GM21367 (cell line): ENCODE measurements around the gene PXDC1.
"Not testable (repeated sequence)": the region's sequence is repeated elsewhere in the genome, so short reads cannot be mapped to it uniquely, and the experiment has no call there.

ENCODE experiments used
- ATAC-seq: cut with Tn5 transposase; IDR thresholded peaks from one replicate; pipeline ENCODE4 v1.9.1; 2021; ENCODE audit not compliant: unreplicated experiment

The PXDC1 gene

GRCh38 chr6:3782876-3783832, 31.6 kb upstream of the PXDC1 start:
- ATAC-seq, result no peak

GRCh38 chr6:3781504-3781903, 30.0 kb upstream of the PXDC1 start:
- ATAC-seq, result no peak

- ATAC-seq, result no peak
These were observed 28.0 kb upstream of the PXDC1 start for GRCh38 chr6:3779574-3779849.

DNA sequence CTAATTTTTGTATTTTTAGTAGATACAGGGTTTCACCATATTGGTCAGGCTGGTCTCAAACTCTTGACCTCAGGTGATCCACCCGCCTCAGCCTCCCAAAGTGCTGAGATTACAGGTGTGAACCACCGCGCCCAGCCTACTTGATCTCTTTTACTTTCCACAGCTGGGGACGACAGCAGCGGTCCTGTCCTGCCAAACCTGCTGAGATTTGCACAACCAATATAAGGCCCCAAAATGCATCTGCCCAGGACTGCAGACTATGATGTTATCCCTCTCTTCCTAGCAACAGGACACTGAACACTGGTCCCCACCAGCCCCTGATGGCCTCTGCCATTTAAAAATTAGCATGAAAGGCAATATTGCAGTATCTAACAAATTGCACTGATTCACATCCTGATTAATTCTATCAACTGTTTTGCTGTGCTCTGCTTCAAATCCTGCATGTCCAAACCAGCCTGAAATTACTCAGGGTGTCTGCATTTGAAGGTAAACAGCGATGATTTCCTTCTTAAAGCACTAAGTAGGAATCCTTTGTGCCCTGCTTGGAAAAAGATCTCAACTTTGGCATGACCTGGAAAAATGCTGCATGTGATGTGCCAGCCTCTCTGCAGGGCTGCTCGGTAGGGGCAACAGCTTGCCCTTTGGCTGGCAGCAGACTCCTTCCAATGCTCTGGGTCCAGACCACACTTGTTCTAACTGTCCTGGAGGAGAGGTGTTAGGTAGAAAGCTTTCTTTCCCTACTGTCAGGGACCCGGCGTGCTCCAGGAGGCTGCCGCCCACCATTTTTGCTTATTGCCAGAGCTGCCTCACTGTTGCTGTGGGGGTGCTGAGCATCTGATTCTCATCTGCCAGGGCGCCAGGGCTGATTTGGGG, 27.4 kb upstream of the PXDC1 start:
- ATAC-seq, result no peak

- ATAC-seq, result no peak
These were observed 26.4 kb upstream of the PXDC1 start for GRCh38 chr6:3777730-3778461.

DNA sequence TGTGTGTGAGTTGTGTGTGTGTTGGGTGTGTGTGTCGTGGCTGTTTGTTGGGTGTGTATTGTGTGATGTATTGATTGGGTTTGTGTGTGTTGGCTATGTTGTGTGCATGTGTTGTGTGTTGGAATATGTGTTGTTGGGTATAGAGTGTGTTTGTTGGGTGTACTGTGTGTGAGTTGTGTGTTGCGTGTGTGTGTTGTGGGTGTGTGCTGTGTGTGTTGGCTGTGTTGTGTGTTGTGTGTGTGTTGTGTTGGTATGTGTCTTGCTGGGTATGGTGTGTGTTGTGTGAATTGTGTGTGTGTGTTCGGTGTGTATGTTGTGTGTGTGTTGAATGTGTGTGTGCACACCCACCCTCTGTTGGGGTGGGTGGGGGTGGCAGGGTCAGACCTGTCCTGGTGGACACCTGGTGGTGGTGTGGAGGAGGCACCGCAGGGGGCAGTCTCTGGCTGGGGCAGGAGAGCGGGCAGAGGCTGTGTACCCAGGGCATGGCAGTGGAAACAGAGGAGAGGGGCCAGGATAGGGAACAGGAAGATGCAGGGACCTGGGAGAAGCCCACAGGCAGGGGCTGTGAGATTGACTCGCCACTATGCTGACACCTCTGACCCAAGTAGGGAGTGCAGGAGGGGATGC, 25.5 kb upstream of the PXDC1 start:
- no peak for ATAC-seq

GRCh38 chr6:3775847-3776246, 24.3 kb upstream of the PXDC1 start:
- no peak for ATAC-seq

GRCh38 chr6:3775386-3775785, 23.9 kb upstream of the PXDC1 start:
- no peak for ATAC-seq

GRCh38 chr6:3773678-3774298, 22.3 kb upstream of the PXDC1 start:
- ATAC-seq, result no peak

GRCh38 chr6:3772127-3772999, 20.9 kb upstream of the PXDC1 start:
- not testable (repeated sequence) for ATAC-seq

DNA sequence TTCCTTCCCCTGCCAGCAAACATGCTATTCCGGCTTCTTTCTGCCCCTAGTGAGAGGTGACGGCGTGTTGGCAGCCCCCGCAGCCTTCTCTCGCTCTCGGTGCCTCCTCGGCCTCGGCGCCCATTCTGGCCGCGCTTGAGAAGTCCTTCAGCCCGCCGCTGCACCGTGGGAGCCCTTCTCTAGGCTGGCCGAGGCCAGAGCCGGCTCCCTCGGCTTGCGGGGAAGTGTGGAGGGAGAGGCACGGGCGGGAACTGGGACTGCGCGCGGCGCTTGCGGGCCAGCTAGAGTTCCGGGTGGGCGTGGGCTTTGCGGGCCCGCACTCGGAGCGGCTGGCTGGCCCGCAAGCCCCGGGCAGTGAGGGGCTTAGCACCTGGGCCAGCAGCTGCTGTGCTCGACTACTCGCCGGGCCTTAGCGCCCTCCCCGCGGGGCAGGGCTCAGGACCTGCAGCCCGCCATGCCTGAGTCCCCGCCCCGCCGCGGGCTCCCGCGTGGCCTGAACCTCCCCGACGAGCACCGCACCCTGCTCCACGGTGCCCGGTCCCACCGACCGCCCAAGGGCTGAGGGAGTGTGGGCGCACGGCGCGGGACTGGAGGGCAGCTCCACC, 20.0 kb upstream of the PXDC1 start:
- no peak for ATAC-seq

- ATAC-seq, result no peak
These were observed 18.7 kb upstream of the PXDC1 start for GRCh38 chr6:3770023-3770720.

- no peak for ATAC-seq
These were observed 18.1 kb upstream of the PXDC1 start for GRCh38 chr6:3769610-3770009.

GRCh38 chr6:3768502-3768901, 17.0 kb upstream of the PXDC1 start:
- ATAC-seq, result no peak

GRCh38 chr6:3767483-3767882, 16.0 kb upstream of the PXDC1 start:
- ATAC-seq, result not testable (repeated sequence)

DNA sequence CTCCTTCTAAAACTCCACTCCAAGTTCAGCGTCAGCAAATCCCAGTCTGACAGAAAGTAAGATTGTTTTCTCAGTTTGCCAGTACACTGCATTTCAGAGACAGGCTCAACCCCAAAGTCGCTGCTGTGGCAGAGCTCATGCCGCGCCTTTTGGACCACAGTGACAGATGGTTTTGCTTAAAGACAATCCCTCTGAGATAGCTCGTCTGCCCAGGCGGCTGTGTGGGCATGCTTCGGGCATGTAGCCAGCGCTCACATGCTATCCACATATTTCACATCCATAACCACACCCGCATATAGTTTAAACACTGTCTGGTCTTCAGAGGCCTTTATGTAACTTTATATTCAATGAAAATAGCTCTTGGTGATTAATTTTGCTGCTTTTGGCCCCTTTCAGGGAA, 14.7 kb upstream of the PXDC1 start:
- ATAC-seq, result no peak

DNA sequence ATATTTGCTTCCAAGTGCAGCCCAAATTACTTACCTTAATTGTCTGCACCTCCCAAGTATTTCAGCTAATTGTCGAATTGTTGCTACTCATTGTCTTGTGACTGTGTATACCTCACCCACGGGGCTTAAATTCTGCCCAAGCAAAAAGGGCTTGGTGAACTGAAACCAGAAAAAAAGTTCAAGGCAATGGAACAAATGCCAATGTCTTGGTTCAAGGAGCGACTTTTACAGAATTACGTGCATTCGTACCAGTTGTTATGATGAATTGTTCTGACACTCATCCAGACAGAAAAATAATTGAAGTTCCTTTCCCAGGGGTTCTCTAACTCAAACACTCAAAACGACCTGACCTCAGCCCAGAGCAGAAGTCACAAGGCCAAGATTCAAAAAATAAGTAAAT, 13.9 kb upstream of the PXDC1 start:
- no peak for ATAC-seq

DNA sequence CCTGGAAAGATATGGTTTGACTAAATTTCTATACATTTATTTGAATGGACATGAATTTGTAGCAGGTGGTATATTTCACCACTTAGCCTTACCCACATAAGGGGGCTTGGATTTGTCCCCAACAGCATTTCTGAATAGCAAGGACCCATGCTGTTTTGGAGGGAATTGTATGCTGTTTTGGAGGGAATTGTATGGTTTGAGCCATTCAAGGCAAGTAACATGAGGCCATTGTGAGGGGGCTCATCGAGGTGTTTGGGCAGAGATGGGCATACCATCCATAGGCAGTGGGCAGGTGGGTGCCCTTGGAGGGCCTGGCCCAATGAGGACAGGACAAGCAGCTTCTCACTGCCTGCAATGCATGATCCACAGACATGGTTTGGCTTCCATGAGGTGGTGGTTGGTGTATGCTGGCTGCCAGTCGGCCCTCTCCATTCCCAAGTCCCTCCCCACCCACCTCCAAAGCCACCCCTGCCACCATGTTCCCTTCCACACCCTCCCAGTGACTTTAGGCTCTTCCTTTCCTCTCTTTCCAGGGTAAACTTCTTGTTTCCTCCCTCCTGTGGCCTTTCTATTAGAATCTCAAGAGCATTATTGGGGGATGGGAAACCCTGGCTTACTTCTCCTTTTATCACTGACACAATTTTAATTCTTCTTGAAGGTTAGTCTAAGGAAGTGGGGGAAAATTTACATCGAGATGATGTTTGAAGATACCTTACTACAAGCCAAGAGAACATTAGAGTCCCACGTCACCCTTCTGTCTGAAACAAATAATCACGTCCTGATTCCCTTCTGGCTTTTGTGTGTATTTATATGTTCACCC, 13.2 kb upstream of the PXDC1 start:
- ATAC-seq, result no peak
